GM21447 (cell line): ENCODE data around the gene CLCN1.
"Not testable (repeated sequence)": the region's sequence is repeated elsewhere in the genome, so short reads cannot be mapped to it uniquely, and the experiment has no call there.

Experiments
- ATAC-seq: cut with Tn5 transposase; IDR thresholded peaks from one replicate; pipeline ENCODE4 v1.9.1; 2021; ENCODE audit not compliant: unreplicated experiment

CLCN1 gene

GRCh38 chr7:143315776-143316175, at the start of gene CLCN1:
TSS of gene CLCN1 (plus strand) at chr7:143316111. CDS start at chr7:143316213, 102 bp downstream.
- ATAC-seq: no peak

- ATAC-seq: no peak
Measured at GRCh38 chr7:143269251-143269650, 46.7 kb upstream of the CLCN1 start.

- no peak for ATAC-seq
Measured at GRCh38 chr7:143271240-143271639, 44.7 kb upstream of the CLCN1 start.

- no peak for ATAC-seq
Measured at GRCh38 chr7:143272871-143273270, 43.0 kb upstream of the CLCN1 start.

GRCh38 chr7:143279186-143280098, 36.5 kb upstream of the CLCN1 start:
- no peak for ATAC-seq

GRCh38 chr7:143280160-143280559, 35.8 kb upstream of the CLCN1 start:
- ATAC-seq: no peak

GRCh38 chr7:143280566-143280965, 35.3 kb upstream of the CLCN1 start:
- no peak for ATAC-seq

- no peak for ATAC-seq
Measured at GRCh38 chr7:143281529-143281928, 34.4 kb upstream of the CLCN1 start.

GRCh38 chr7:143282124-143282523, 33.8 kb upstream of the CLCN1 start:
- no peak for ATAC-seq

- no peak for ATAC-seq
Measured at GRCh38 chr7:143283381-143283780, 32.5 kb upstream of the CLCN1 start.

- ATAC-seq: no peak
Measured at GRCh38 chr7:143284591-143285469, 31.1 kb upstream of the CLCN1 start, which contains the start of gene TMEM139. TSS of gene TMEM139 (plus strand) at chr7:143284958. CDS start at chr7:143285958, 1,000 bp downstream.

GRCh38 chr7:143285470-143285778, 30.5 kb upstream of the CLCN1 start:
- ATAC-seq: no peak

GRCh38 chr7:143285806-143286521, 29.9 kb upstream of the CLCN1 start:
- ATAC-seq: no peak

GRCh38 chr7:143286522-143286890, 29.4 kb upstream of the CLCN1 start:
- ATAC-seq: no peak

- no peak for ATAC-seq
Measured at GRCh38 chr7:143287339-143287934, 28.5 kb upstream of the CLCN1 start.

GRCh38 chr7:143287935-143288826, 27.7 kb upstream of the CLCN1 start, which contains the start of gene CASP2:
TSS of gene CASP2 (plus strand) at chr7:143288351. CDS start at chr7:143288456, 105 bp downstream.
- ATAC-seq: peak; percentile 82

- ATAC-seq: no peak
Measured at GRCh38 chr7:143288836-143289235, 27.1 kb upstream of the CLCN1 start.

GRCh38 chr7:143289421-143289820, 26.5 kb upstream of the CLCN1 start:
- ATAC-seq: no peak

GRCh38 chr7:143289888-143290287, 26.0 kb upstream of the CLCN1 start:
- ATAC-seq: not testable (repeated sequence)

GRCh38 chr7:143290293-143290692, 25.6 kb upstream of the CLCN1 start:
- no peak for ATAC-seq
